HG03354 (cell line): ENCODE measurements around the gene STAC3.

Source experiments
- ATAC-seq: cut with Tn5 transposase; IDR thresholded peaks from one replicate; pipeline ENCODE4 v1.9.1; 2021; ENCODE audit warnings: mild to moderate bottlenecking; ENCODE audit not compliant: unreplicated experiment, poor library complexity, severe bottlenecking

The STAC3 gene

DNA sequence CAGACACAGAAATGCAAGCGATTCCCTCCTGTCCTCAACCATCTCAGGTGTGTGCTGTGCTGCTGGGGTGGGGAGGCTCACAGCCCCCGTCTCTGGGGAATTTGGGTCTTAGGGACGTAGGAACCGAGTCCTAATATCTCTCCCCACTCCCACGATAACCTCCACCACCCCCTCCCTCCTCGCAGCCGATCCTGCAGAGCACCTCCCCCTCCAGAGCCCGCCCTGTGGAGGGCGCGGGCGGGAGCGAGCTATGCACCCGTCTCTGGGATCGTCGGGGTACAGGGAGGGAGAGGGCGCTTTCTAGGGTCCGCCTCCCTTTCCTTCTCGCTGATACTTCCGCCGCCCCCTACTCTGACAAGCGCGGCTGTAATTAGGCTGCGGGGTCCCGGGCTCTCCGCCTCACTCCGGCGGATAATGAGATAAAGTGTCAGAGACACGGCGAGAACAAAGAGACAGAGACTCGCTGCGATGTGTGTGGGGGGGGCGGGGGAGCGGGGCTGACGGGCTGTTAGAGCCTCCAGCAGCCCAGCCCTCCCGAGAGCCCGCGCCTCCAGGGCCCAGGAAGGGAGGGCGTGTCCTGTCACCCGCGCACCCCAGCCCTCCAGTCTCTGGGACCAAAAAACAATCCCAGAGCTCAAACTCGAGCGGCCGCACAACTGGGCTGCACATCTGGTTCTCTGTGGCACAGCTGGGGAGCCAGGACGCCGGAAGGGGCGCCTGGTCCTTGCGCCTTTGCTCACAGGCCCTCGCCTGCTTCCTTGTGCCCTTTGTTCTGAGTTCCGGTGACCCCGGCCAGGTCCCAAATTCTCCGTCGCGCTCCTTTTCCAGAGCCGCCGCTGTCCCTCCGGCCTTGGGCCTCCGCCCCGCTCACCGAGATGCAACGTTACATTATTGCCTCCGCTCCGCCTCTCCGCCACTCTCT is 12.8 kb downstream of the STAC3 start:
- no peak for ATAC-seq

DNA sequence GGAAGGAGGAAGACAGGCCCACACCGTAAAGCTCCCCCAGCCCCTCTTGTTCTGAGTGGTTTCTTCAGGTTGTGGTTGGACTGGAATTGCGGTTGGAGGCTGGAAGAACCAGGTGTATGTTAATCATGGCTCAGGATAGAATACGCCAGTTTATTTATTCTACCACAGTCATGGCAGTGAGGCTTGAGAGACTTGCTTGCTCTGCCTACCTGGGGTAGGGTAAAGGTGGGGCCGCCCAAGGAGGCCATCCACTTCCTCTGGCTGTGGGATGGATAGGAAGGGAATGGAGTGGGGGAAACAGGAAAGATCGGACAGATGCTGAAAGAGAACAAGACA is 13.4 kb downstream of the STAC3 start:
- ATAC-seq: no peak

DNA sequence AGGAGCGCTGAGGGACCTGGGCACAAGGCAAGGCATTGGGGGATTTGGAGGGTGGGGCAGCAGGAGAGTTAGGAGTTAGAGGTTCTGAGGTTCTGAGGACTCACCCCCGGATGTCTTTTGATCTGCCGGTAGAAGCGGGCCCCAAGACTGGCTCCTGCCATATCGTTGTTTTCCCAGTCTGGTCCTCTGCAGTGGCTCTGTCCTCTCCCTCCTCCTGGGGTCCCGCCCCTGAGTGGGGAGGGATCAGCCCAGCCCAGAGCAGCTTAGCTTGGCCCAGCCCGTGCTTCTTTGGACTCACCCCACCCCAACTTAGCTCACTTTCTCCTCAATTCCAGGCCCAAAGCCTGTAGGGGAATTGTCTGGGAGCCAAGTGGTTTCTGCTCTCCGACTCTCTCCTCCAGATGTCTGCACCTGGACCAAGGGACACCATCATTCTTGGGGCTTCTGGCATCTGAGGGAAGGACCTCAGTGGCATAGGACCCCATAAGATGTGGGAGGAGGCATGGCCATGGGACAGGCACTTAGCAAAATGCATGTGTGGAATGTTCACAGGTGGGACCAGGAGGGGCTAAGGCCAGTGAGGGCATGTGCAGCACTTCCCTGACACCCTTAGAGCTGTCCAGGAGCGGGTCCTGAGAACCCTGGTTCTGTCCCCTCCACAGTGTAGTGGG is 13.9 kb downstream of the STAC3 start:
- no peak for ATAC-seq

DNA sequence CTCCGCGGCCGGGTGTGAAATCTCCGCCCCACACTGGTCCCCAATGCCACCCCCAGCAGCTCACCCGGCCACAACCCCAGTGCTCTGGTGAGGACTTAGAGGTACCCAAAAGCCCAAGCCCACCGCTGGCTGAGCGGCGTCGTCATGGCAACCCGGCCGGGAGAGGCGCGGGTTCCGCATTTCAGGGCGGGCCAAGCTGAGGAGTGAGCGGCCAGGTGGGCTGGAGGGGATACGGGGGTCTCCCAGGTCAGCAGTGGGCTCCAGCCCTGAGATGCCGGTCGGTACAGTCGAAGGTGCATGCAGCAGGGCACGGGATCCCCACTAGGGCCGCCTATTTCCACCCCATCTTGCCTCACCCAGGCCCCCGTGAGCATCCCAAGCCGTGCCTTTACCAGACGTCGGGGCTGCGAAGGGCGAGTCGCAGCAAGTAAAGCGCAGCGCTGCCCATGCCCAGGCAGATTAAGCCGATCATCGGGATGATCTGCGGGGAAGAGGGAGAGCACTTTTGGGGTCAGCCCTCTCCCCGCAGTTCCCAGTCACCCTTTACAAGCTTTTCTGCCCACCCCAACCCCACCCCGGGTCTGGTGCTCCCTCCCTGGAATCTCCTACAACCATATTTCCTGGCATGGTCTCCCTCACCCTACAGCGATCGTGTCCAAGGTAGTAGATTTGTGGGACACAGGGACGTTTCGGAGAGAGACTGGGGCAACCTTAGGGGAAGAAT is 14.6 kb downstream of the STAC3 start:
- ATAC-seq: no peak

DNA sequence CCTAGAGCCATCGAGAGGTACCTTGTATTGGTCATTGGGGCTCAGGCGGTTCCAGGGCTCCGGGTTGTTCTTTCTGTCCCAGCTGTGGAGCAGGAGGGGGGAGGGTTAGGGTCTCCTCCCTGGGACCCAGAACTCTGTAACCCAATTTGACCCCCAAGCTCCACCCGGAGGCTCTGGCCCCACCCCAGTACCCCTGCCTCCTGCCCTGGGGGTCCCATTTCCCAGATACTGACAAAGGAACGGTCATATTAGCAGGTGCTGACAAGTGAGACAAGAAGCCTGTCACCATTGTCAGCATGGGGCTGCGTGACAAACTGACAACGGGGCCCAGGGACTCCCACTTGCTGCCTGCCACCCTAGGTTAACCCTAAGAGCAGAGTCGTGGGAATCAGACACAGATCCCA is 15.3 kb downstream of the STAC3 start:
- ATAC-seq: no peak

DNA sequence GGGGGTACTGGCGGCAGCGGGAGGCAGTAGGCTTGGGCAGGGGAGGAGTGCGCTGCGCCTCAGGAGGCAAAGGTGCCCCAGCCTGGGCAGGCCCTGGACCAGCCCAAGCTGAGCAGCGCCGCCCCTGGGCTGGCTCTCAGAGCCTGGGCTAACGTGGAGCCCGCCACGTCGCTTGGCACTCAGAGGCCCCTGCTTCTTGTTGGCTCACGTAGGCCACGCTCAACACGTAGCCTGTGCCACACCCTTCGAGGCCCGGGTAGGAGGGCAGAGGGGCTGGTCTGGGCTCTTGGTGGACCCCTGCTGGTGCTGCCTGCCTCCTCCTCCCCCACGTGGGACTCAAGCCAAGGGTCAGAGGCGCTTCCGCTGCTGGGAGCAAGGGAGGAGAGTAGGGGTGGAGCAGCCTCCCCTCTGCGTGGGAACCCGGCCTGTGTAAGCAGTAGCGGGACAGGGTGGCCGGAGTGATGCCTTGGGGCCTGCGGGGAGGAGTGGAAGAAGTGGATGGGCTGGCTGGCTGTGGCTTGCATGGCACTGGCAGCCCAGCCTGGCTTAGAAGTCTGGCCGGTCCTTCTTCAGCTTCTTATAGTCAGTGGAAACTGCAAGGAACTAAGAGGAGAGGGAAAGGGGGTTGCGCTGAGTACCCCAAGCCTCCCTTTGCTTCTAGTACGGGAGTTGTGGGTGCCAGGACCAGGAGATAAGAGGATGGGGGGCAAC is 15.8 kb downstream of the STAC3 start:
- ATAC-seq: no peak

DNA sequence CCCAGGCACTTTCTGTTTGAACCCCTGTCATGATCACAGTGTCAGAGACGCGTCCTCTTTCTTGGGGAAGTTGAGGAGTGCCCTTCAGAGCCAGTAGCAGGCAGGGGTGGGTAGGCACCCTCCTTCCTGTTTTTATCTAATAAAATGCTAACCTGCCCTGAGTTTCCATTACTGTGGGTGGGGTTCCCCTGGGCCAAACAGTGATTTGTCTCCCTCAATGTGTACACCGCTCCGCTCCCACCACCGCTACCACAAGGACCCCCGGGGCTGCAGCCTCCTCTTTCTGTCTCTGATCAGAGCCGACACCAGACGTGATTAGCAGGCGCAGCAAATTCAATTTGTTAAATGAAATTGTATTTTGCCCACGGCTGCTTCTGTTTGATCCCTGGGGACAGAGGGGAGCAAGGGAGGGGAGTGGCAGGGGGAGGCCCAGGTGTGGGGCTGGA is 16.4 kb downstream of the STAC3 start:
- ATAC-seq: no peak

DNA sequence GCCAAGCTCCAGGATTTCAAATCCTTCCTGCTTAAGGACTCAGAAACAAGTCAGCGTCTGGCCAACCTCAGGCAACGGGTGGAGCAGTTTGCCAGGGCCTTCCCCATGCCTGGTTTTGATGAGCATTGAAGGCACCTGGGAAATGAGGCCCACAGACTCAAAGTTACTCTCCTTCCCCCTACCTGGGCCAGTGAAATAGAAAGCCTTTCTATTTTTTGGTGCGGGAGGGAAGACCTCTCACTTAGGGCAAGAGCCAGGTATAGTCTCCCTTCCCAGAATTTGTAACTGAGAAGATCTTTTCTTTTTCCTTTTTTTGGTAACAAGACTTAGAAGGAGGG is 16.8 kb downstream of the STAC3 start:
- no peak for ATAC-seq

DNA sequence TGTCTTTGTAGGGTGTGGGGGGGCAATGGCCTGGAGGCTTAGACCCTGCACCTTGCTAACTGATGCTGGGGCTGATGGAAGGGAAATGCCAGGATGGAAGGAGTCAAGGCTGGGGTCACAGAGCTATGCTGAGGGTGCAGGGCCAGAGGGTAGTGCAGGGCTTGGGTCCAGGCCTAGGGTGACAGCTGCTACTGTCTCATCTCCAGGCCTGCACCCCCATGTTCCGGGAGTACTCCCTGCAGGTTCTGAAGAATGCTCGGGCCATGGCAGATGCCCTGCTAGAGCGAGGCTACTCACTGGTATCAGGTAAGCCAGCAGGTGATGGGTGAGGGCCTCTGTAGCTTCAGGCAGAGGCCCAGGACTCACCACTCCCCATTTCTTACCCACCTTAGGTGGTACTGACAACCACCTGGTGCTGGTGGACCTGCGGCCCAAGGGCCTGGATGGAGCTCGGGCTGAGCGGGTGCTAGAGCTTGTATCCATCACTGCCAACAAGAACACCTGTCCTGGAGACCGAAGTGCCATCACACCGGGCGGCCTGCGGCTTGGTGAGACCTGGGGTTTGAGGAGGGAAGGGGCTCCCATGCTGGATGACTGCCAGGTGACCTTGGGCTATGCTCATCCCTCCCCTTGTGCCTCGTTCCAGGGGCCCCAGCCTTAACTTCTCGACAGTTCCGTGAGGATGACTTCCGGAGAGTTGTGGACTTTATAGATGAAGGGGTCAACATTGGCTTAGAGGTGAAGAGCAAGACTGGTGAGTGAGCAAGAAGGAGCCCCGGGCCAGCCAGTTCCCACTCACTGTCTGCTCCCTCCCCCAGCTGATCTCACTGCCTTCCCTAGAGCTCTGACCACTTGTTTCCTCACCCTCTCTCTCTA is 17.4 kb downstream of the STAC3 start:
- no peak for ATAC-seq

DNA sequence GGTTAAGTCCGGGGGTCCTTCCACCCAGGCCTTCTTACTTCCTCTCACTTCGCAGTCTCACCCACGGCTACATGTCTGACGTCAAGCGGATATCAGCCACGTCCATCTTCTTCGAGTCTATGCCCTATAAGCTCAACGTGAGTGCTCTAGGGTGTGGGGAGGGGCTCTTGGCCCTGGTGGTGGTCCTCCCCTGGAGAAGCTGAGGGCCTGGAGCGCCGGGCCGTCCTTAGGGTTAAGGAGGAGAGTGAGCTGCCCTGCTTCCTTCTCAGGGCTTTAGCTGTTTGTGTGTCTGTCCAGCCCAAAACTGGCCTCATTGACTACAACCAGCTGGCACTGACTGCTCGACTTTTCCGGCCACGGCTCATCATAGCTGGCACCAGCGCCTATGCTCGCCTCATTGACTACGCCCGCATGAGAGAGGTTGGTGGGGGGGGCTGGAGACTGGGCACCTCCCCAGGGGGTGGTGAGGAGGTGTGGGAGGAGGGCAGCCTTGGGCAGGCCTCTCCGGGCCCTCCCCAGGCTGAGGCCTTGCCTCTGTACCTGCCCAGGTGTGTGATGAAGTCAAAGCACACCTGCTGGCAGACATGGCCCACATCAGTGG is 18.7 kb downstream of the STAC3 start:
- no peak for ATAC-seq

DNA sequence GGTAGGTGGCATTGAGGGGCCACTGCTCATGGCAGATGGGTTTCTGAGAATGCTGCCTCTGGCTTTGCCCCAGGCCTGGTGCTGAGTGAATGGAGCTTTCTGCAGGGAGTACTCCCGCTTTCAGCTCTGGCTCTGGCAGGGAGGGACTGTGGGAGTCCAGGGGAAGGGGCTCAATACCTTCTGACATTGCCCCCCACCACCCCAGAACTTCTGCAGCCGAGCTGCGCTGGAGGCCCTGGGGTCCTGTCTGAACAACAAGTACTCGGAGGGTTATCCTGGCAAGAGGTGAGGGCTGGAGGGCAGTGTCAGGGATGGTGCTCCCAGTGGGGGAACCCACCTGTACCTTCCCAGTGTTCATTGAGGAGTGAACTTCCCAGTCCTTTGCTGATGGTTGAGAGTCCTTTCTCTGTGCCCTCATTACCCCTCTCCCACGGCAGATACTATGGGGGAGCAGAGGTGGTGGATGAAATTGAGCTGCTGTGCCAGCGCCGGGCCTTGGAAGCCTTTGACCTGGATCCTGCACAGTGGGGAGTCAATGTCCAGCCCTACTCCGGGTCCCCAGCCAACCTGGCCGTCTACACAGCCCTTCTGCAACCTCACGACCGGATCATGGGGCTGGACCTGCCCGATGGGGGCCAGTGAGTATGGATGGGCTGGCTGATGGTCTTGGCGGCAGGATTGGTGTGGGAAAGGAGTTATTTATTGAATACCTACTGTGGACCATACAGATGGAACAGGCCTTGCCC is 19.5 kb downstream of the STAC3 start:
- no peak for ATAC-seq

DNA sequence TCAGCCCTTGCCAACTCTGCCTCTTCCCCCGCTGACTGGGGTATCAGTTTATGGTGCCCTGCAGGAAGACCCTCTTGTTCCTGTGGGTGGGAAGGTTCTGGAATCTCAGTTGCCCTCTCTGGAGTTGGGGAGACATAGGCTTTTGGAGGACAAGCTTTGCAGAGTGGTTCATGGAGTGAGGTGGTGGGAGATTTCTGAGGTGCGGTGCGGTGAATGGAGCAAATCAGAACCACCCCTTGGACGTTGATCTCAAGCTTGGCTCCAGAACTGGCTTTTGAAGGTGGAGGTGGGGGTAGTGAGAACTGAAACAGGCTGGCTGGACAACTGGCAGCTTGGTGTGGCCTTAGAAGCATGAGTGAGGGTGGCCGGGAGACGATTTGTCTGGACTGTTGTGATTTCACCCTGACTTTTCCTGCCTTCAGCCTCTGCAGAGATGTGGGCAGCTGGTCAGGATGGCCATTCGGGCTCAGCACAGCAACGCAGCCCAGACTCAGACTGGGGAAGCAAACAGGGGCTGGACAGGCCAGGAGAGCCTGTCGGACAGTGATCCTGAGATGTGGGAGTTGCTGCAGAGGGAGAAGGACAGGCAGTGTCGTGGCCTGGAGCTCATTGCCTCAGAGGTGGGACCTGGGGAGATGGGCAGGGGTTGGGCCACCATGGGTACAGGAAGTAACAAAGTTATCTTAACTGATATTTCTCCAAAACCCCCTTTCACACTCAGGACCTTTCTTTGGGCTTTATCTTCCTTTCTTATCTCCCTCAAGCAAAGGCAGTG is 20.4 kb downstream of the STAC3 start:
- no peak for ATAC-seq

DNA sequence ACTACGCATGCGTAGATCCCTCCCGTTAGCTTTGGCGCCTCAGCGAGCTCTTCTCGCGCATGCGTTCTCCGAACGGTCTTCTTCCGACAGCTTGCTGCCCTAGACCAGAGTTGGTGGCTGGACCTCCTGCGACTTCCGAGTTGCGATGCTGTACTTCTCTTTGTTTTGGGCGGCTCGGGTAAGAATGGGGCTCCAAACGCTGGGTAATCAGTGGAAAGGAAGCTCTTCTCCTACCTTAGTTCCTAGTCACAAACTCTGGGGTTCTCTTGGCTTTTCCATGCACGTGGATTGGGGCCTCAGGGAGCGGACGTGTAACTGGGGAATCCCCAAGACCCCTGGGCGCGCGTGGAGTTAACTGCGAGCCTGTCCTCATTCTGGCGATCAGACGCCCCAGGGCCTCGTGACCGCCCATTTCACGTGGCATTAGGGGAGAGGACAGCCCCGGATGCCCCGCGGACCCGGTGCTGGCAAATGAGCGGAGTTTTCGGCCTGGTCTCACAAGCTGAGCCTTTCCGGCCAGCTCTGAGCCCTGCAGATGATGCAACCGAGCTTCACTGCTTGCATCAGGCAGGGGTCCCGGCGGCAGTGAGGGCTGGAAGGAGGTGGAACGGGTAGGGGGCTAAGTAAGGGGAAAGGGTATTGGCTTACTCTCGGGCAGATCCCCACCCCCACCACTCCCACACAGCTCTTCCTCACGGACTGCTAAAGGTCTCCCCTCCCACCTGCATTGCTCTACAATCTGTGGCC is 21.2 kb downstream of the STAC3 start, which contains the start of gene SHMT2:
Gene SHMT2, plus strand, starts transcription at position 78 of the 747 bp plus-strand sequence. Its CDS starts 68 bp downstream, at position 146.
- ATAC-seq: peak; percentile 63

DNA sequence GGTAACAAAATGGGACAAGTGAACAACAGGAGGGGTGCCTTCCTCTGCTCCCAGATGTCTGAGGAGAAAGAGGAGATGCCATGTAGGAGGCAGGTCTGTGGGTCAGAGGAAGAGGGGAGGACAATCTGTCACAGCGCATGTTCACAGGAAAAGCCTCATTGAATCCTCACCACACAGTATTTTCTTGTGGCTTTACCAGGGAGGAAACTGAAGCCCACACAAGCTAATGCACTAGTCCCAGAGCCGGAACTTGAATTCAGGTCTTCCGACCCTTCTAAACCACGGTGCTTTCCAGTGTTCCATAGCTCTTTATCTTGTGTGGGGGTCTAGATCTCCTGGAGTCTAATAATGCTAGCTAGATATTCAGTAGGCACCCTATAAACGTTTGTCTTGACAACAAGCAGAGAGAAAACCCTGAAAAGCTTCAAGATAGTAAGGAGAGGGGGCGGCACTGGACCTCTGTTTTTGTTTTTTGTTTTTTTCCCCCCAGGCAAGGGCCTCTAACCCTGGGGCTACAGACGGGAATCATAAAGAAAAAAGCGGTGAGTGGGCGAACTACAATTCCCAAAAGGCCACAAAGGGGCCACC is 21.8 kb downstream of the STAC3 start:
- peak; percentile 7 for ATAC-seq

DNA sequence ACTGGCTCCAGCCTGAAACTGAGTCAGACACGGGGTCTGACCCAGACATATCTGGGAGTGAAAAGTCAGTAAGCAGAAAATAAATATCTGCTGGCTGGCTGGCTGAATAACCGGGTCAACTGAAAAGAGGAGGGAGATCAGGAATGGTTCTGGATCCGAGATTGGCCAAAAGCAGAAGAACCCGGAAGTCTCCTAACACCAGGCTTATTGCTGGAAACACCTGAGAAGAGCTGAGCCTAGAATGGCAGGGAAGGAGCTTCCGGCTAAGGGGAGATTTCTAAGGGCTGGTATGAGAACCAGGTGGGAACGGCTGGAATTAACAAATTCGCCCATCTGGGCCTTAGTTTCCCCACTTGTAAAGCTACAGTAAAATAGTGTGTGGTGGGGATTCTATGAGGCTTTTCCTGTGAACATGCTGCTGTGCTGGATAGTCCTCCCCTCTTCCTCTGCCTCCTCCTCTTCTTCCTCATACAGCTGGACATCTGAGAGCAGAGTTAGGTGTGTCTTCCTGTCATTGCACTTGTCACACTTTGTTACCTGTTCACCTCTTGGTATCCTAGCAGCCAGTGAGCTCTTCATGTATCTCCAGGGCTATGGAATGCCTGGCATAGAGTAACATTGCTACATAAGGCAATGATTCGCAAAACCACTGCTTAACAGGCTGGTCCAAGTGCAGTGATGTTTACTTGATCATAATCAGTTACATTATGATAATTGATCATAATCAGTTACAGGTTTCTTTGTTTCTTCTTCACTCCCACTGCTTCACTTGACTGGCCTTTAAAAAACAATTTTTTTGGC is 23.5 kb downstream of the STAC3 start:
- ATAC-seq: no peak
